Measurements from ENCODE around the gene TTK.
"Not testable (repeated sequence)": the region's sequence is repeated elsewhere in the genome, so short reads cannot be mapped to it uniquely, and the experiment has no call there.

The TTK gene

GRCh38 chr6:80022803-80023202, 18.4 kb downstream of the TTK start:
- no peak for DNase-seq

GRCh38 chr6:80028589-80028988, 24.1 kb downstream of the TTK start:
- no peak for DNase-seq

- DNase-seq, result no peak
Observed at GRCh38 chr6:80029470-80029869, 25.0 kb downstream of the TTK start.

- not testable (repeated sequence) for DNase-seq
Observed at GRCh38 chr6:80048220-80048619, 43.8 kb downstream of the TTK start.

GRCh38 chr6:80060774-80061173, 56.3 kb downstream of the TTK start:
- no peak for DNase-seq

GRCh38 chr6:80068146-80068545, 63.7 kb downstream of the TTK start:
- DNase-seq, result not testable (repeated sequence)

GRCh38 chr6:80070431-80070830, 66.0 kb downstream of the TTK start:
- DNase-seq, result not testable (repeated sequence)

- DNase-seq, result no peak
Observed at GRCh38 chr6:80077067-80077466, 72.6 kb downstream of the TTK start.

GRCh38 chr6:80088637-80089036, 84.2 kb downstream of the TTK start:
- no peak for DNase-seq

GRCh38 chr6:80091506-80091905, 87.1 kb downstream of the TTK start:
- no peak for DNase-seq
